ENCODE data around the gene PIBF1.

DNA sequence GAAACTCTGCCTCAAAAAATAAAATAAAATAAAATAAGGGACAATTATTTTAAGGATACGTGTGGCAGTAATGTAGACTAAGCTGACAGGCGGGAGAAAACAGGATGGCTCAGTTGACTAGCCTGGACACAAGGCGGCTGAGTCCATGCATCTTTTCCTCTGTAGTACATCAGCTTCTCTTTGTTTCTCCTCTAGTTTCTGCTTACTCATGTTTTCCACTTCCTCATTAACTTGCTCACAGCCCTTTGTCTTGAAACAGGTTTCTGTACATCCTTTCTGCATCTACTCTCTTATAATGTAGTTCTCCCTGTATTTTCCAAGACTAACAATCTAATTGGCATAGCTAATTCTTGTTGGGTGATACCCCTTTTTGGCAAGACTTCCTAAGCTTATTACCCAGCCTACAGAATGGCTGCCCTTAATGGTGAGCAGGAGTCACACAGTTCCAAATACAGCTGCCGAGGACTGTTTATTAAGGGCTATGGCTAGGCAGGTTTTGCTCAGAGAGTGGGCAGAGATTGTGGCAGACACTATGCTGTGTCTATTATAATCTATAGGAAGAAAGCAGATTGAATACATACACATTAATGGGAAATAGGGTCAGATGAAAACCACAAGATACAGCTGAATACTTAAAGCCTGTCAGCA is 218.2 kb downstream of the PIBF1 start:
- TF ChIP-seq, protein P1, sequence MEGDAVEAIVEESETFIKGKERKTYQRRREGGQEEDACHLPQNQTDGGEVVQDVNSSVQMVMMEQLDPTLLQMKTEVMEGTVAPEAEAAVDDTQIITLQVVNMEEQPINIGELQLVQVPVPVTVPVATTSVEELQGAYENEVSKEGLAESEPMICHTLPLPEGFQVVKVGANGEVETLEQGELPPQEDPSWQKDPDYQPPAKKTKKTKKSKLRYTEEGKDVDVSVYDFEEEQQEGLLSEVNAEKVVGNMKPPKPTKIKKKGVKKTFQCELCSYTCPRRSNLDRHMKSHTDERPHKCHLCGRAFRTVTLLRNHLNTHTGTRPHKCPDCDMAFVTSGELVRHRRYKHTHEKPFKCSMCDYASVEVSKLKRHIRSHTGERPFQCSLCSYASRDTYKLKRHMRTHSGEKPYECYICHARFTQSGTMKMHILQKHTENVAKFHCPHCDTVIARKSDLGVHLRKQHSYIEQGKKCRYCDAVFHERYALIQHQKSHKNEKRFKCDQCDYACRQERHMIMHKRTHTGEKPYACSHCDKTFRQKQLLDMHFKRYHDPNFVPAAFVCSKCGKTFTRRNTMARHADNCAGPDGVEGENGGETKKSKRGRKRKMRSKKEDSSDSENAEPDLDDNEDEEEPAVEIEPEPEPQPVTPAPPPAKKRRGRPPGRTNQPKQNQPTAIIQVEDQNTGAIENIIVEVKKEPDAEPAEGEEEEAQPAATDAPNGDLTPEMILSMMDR (IDR thresholded peaks at IDR 0.05): no peak
- TF ChIP-seq POLR2A (IDR thresholded peaks at IDR 0.05): no peak
